Adrenal gland (tissue), 5 donors: ENCODE results near the gene LAMB1.

Experiments used
- POLR2A ChIP-seq, 2 donors: fragments of 450-650 bp; IDR thresholded peaks; one replicate each; pipeline ENCODE4 v1.6.1; 2017; ENCODE audit warnings: antibody characterized with exemption in 2 of 2, mild to moderate bottlenecking in 2 of 2, moderate library complexity in 1 of 2
- TF ChIP-seq, protein P1 (sequence below), 6 experiments: fragments of 450-650 bp in 4 of 6; fragments of 200-600 bp in 2 of 6; sonication (generic) in 1 of 6; IDR thresholded peaks; 1 replicate in 5 of 6; 2 replicates in 1 of 6; pipeline versions ENCODE4 v1.5.1 to v1.8.0; 2016 to 2021; ENCODE audit warnings: antibody characterized with exemption in 6 of 6, mild to moderate bottlenecking in 2 of 6, moderate library complexity in 1 of 6
- donor health status: DM: no; HTN: no; CAD: no.

DNA sequence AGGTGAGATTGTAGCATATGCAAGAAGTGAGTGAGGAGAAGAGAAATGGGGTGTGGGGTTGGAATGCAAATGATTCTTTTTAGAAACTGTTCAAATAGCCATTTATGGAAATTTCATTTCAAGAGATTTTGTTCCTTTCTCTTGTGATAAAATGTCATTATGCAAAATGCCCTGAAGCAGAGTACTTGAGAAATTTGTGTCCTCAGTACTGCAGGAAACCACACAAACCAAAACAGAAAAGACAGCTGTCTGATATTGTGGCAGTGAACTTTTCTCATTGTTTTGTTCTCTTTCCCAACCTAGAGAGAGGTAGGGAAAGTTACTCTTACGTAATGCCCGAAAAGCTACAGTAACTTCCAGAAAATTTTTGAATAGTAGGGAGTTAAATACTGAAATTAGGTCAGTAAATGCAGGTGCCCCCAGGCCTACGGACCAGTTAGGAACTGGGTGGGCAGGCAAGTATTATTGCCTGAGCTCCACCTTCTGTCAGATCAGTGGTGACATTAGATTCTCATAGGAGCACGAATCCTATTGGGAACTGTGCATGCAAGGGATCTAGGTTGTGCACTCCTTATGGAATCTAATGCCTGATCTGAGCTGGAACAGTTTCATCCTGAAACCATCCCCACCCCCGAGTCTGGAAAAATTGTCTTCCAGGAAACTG lies 78.0 kb downstream of the LAMB1 start:
- TF ChIP-seq, protein P1, sequence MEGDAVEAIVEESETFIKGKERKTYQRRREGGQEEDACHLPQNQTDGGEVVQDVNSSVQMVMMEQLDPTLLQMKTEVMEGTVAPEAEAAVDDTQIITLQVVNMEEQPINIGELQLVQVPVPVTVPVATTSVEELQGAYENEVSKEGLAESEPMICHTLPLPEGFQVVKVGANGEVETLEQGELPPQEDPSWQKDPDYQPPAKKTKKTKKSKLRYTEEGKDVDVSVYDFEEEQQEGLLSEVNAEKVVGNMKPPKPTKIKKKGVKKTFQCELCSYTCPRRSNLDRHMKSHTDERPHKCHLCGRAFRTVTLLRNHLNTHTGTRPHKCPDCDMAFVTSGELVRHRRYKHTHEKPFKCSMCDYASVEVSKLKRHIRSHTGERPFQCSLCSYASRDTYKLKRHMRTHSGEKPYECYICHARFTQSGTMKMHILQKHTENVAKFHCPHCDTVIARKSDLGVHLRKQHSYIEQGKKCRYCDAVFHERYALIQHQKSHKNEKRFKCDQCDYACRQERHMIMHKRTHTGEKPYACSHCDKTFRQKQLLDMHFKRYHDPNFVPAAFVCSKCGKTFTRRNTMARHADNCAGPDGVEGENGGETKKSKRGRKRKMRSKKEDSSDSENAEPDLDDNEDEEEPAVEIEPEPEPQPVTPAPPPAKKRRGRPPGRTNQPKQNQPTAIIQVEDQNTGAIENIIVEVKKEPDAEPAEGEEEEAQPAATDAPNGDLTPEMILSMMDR (IDR thresholded peaks at IDR 0.05), result no peak
- TF ChIP-seq POLR2A (IDR thresholded peaks at IDR 0.05), result no peak
